ENCODE measurements around the gene ARAP2. TPM values are rescaled to one million over a fixed set of nuclear protein-coding genes. Genes with fewer than 3 reads are reported as not detected.

The ARAP2 gene
- total RNA-seq, 1 experiment from 2014 or later: 25.8 TPM

GRCh38 chr4:36255577-36255976 is 11.3 kb upstream of the ARAP2 start:
- POLR2A ChIA-PET (ENCODE audit: unreplicated experiment): no interaction called here
- no TSS peak for BruUV-seq (replicated peaks)
- intact Hi-C loops (cut with micrococcal nuclease; ENCODE audit: unreplicated experiment): no loop called here

GRCh38 chr4:36254371-36254770 is 10.1 kb upstream of the ARAP2 start:
- no TSS peak for BruUV-seq (replicated peaks)
- no peak overlapping the region for H3K4me3 ChIP-seq
- TF ChIP-seq CTCF (conservative IDR thresholded peaks at IDR 0.05) (no peak), EZH2 (IDR thresholded peaks at IDR 0.05; ENCODE audit: low read depth) (no peak)
- H4K20me1 ChIP-seq (ENCODE audit: insufficient read depth): no peaks in the 10 kb centered on the region
- no peak overlapping the region for H2AFZ ChIP-seq
- no peaks in the 10 kb centered on the region for H3K27me3 ChIP-seq (ENCODE audit: insufficient read depth, low read depth)
- no peak overlapping the region for H3K27ac ChIP-seq
- no peaks in the 10 kb centered on the region for H3K9me3 ChIP-seq (ENCODE audit: insufficient read depth, low read depth)
- no peak overlapping the region for H3K4me2 ChIP-seq
- ChIA-PET CTCF (no interaction called here), POLR2A (ENCODE audit: unreplicated experiment) (no interaction called here)
- no peaks in the 10 kb centered on the region for H3K79me2 ChIP-seq (ENCODE audit: low read depth)
- no peaks in the 10 kb centered on the region for H3K9me2 ChIP-seq (ENCODE audit: insufficient read depth)
- no peak for DNase-seq
- no peaks in the 10 kb centered on the region for H3K4me1 ChIP-seq (replicated peaks; ENCODE audit: insufficient read depth)
- H3K36me3 ChIP-seq (ENCODE audit: low read depth): no peaks in the 10 kb centered on the region
- intact Hi-C loops (cut with micrococcal nuclease; ENCODE audit: unreplicated experiment): no loop called here
- no peaks in the 10 kb centered on the region for H3F3A ChIP-seq (ENCODE audit: insufficient read depth, low read depth)

More at GRCh38 chr4:36255577-36255976, 11.3 kb upstream of the ARAP2 start:
- H4K20me1 ChIP-seq (ENCODE audit: insufficient read depth): no peaks in the 10 kb centered on the region
- H3K9me3 ChIP-seq (ENCODE audit: insufficient read depth, low read depth): no peaks in the 10 kb centered on the region
- CTCF ChIA-PET: no interaction called here
- H2AFZ ChIP-seq: no peak overlapping the region
- H3K4me3 ChIP-seq: no peak overlapping the region
- no peaks in the 10 kb centered on the region for H3K79me2 ChIP-seq (ENCODE audit: low read depth)
- H3K4me1 ChIP-seq (replicated peaks; ENCODE audit: insufficient read depth): no peaks in the 10 kb centered on the region
- no peak overlapping the region for H3K4me2 ChIP-seq
- no peak overlapping the region for H3K27ac ChIP-seq
- H3F3A ChIP-seq (ENCODE audit: insufficient read depth, low read depth): no peaks in the 10 kb centered on the region
- no peaks in the 10 kb centered on the region for H3K9me2 ChIP-seq (ENCODE audit: insufficient read depth)
- no peaks in the 10 kb centered on the region for H3K27me3 ChIP-seq (ENCODE audit: insufficient read depth, low read depth)
- no peak for DNase-seq
- H3K36me3 ChIP-seq (ENCODE audit: low read depth): no peaks in the 10 kb centered on the region
- TF ChIP-seq CTCF (conservative IDR thresholded peaks at IDR 0.05) (no peak), EZH2 (IDR thresholded peaks at IDR 0.05; ENCODE audit: low read depth) (no peak)

GRCh38 chr4:36251983-36252382 is 7.7 kb upstream of the ARAP2 start:
- TF ChIP-seq CTCF (conservative IDR thresholded peaks at IDR 0.05) (no peak), EZH2 (IDR thresholded peaks at IDR 0.05; ENCODE audit: low read depth) (no peak)
- no peaks in the 10 kb centered on the region for H3K27me3 ChIP-seq (ENCODE audit: insufficient read depth, low read depth)
- H3K79me2 ChIP-seq (ENCODE audit: low read depth): no peaks in the 10 kb centered on the region
- POLR2A ChIA-PET (ENCODE audit: unreplicated experiment): no interaction called here
- H3F3A ChIP-seq (ENCODE audit: insufficient read depth, low read depth): no peaks in the 10 kb centered on the region
- DNase-seq: no peak
- no peak overlapping the region for H2AFZ ChIP-seq
- no peaks in the 10 kb centered on the region for H3K4me1 ChIP-seq (replicated peaks; ENCODE audit: insufficient read depth)
- no peak overlapping the region for H3K4me2 ChIP-seq
- no peak overlapping the region for H3K4me3 ChIP-seq
- H3K36me3 ChIP-seq (ENCODE audit: low read depth): no peaks in the 10 kb centered on the region
- BruUV-seq (replicated peaks): no TSS peak
- CTCF ChIA-PET: no interaction called here
- H3K9me2 ChIP-seq (ENCODE audit: insufficient read depth): no peaks in the 10 kb centered on the region
- H3K9me3 ChIP-seq (ENCODE audit: insufficient read depth, low read depth): no peaks in the 10 kb centered on the region
- no peaks in the 10 kb centered on the region for H4K20me1 ChIP-seq (ENCODE audit: insufficient read depth)
- intact Hi-C loops (cut with micrococcal nuclease; ENCODE audit: unreplicated experiment): no loop called here
- H3K27ac ChIP-seq: no peak overlapping the region

Measured in PC-9 (cell line).